Measurements from ENCODE around the gene RGS13.
"Not testable (repeated sequence)": the region's sequence is repeated elsewhere in the genome, so short reads cannot be mapped to it uniquely, and the experiment has no call there.

RGS13 gene

GRCh38 chr1:192678099-192678498, 42.2 kb downstream of the RGS13 start:
- no peak for DNase-seq (ENCODE audit: low spot score)

GRCh38 chr1:192682335-192682734, 46.4 kb downstream of the RGS13 start:
- DNase-seq (ENCODE audit: low spot score), result no peak

GRCh38 chr1:192683081-192683480, 47.1 kb downstream of the RGS13 start:
- DNase-seq (ENCODE audit: low spot score), result not testable (repeated sequence)

- DNase-seq (ENCODE audit: low spot score), result no peak
Measured at GRCh38 chr1:192689459-192689858, 53.5 kb downstream of the RGS13 start.

GRCh38 chr1:192691041-192691440, 55.1 kb downstream of the RGS13 start:
- no peak for DNase-seq (ENCODE audit: low spot score)

GRCh38 chr1:192696082-192696481, 60.1 kb downstream of the RGS13 start:
- DNase-seq (ENCODE audit: low spot score), result no peak

GRCh38 chr1:192697771-192698170, 61.8 kb downstream of the RGS13 start:
- no peak for DNase-seq (ENCODE audit: low spot score)

- DNase-seq (ENCODE audit: low spot score), result no peak
Measured at GRCh38 chr1:192698731-192699130, 62.8 kb downstream of the RGS13 start.

GRCh38 chr1:192700834-192701271, 64.9 kb downstream of the RGS13 start:
- peak; percentile 82 for DNase-seq (ENCODE audit: low spot score)

- DNase-seq (ENCODE audit: low spot score), result peak; percentile 53
Measured at GRCh38 chr1:192702212-192702902, 66.4 kb downstream of the RGS13 start.

- no peak for DNase-seq (ENCODE audit: low spot score)
Measured at GRCh38 chr1:192703283-192704206, 67.6 kb downstream of the RGS13 start.

GRCh38 chr1:192705510-192705909, 69.6 kb downstream of the RGS13 start:
- DNase-seq (ENCODE audit: low spot score), result no peak

GRCh38 chr1:192706936-192707335, 71.0 kb downstream of the RGS13 start:
- DNase-seq (ENCODE audit: low spot score), result no peak

GRCh38 chr1:192707978-192708547, 72.1 kb downstream of the RGS13 start:
- no peak for DNase-seq (ENCODE audit: low spot score)

- no peak for DNase-seq (ENCODE audit: low spot score)
Measured at GRCh38 chr1:192709544-192709943, 73.6 kb downstream of the RGS13 start.

All from AG08395 (cell line).